SH-SY5Y (cell line): ENCODE results near the gene ATE1.

Source experiments
- GATA2 ChIP-seq: IDR thresholded peaks from 2 replicates; pipeline ENCODE4 v1.6.1; 2011; ENCODE audit warnings: mild to moderate bottlenecking, low read depth, low read length
- GATA3 ChIP-seq: IDR thresholded peaks from 2 replicates; pipeline ENCODE4 v1.6.1; 2011; ENCODE audit warnings: low read depth, mild to moderate bottlenecking, low read length, moderate library complexity

The ATE1 gene

GRCh38 chr10:121766426-121766825 is 161.4 kb downstream of the ATE1 start:
- TF ChIP-seq GATA3 (no peak), GATA2 (no peak)

- no peak for TF ChIP-seq GATA3
- no peak for TF ChIP-seq GATA2
Observed at GRCh38 chr10:121765204-121765603, 162.6 kb downstream of the ATE1 start.

- no peak for TF ChIP-seq GATA3
Observed at GRCh38 chr10:121764233-121764942, 163.4 kb downstream of the ATE1 start.

GRCh38 chr10:121754666-121755065 is 173.2 kb downstream of the ATE1 start:
- TF ChIP-seq GATA3 (no peak), GATA2 (no peak)

GRCh38 chr10:121753726-121754476 is 173.9 kb downstream of the ATE1 start:
- TF ChIP-seq GATA2 (no peak), GATA3 (no peak)

GRCh38 chr10:121751191-121751760 is 176.6 kb downstream of the ATE1 start:
- TF ChIP-seq GATA3: no peak
- no peak for TF ChIP-seq GATA2

GRCh38 chr10:121747163-121747775 is 180.6 kb downstream of the ATE1 start:
- TF ChIP-seq GATA2: no peak
- TF ChIP-seq GATA3: no peak

- no peak for TF ChIP-seq GATA2
- TF ChIP-seq GATA3: no peak
Observed at GRCh38 chr10:121741248-121741792, 186.5 kb downstream of the ATE1 start.

- TF ChIP-seq GATA2: no peak
- TF ChIP-seq GATA3: no peak
Observed at GRCh38 chr10:121740069-121740468, 187.8 kb downstream of the ATE1 start.

GRCh38 chr10:121739114-121739513 is 188.7 kb downstream of the ATE1 start:
- TF ChIP-seq GATA3: no peak
- TF ChIP-seq GATA2: no peak

- peak; percentile 73; the same call in 1 of the 2 replicates for TF ChIP-seq GATA3
- TF ChIP-seq GATA2: peak; percentile 95
Observed at GRCh38 chr10:121736315-121737130, 191.3 kb downstream of the ATE1 start.

GRCh38 chr10:121735263-121735662 is 192.6 kb downstream of the ATE1 start:
- TF ChIP-seq GATA2: no peak
- no peak for TF ChIP-seq GATA3

- TF ChIP-seq GATA3 (no peak), GATA2 (no peak)
Observed at GRCh38 chr10:121734589-121735045, 193.2 kb downstream of the ATE1 start.
